ENCODE measurements around the gene BSCL2.

BSCL2 gene

GRCh38 chr11:62713343-62713742 is 6.1 kb upstream of the BSCL2 start:
- Histone ChIP-seq H3K4me1 (ENCODE audit: low read length) (peaks cover 71% of the 10 kb centered on the region), H3K4me2 (ENCODE audit: low read depth, low read length) (peak overlapping the region; percentile 19), H2AFZ (ENCODE audit: low read length) (no peak overlapping the region), H3K27ac (ENCODE audit: low read length) (peak overlapping the region; percentile 68), H3K4me3 (ENCODE audit: low read length) (no peak overlapping the region), H4K20me1 (ENCODE audit: insufficient read depth, low read length) (no peaks in the 10 kb centered on the region), H3F3A (ENCODE audit: insufficient read depth, low read length) (peaks cover 76% of the 10 kb centered on the region), H3K27me3 (replicated peaks; ENCODE audit: insufficient read depth, low read length) (no peaks in the 10 kb centered on the region), H3K9ac (ENCODE audit: low read length) (peak overlapping the region; percentile 5; the same call in 1 of the 2 replicates), H3K9me2 (replicated peaks; ENCODE audit: insufficient read depth, low read length) (no peaks in the 10 kb centered on the region), H3K9me3 (replicated peaks; ENCODE audit: insufficient read depth, low read length) (no peaks in the 10 kb centered on the region), H3K79me2 (ENCODE audit: low read length) (peaks cover 62% of the 10 kb centered on the region), H3K36me3 (replicated peaks; ENCODE audit: insufficient read depth, low read length) (peaks cover 15% of the 10 kb centered on the region)
- DNase-seq: peak; percentile 54
- TF ChIP-seq, protein P1, sequence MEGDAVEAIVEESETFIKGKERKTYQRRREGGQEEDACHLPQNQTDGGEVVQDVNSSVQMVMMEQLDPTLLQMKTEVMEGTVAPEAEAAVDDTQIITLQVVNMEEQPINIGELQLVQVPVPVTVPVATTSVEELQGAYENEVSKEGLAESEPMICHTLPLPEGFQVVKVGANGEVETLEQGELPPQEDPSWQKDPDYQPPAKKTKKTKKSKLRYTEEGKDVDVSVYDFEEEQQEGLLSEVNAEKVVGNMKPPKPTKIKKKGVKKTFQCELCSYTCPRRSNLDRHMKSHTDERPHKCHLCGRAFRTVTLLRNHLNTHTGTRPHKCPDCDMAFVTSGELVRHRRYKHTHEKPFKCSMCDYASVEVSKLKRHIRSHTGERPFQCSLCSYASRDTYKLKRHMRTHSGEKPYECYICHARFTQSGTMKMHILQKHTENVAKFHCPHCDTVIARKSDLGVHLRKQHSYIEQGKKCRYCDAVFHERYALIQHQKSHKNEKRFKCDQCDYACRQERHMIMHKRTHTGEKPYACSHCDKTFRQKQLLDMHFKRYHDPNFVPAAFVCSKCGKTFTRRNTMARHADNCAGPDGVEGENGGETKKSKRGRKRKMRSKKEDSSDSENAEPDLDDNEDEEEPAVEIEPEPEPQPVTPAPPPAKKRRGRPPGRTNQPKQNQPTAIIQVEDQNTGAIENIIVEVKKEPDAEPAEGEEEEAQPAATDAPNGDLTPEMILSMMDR (IDR thresholded peaks at IDR 0.05; ENCODE audit: low read length): peak; percentile 10; the same call in 1 of the 2 replicates
- no peak for TF ChIP-seq EZH2phosphoT487 (IDR thresholded peaks at IDR 0.05; ENCODE audit: low read length)

GRCh38 chr11:62712861-62713260 is 5.6 kb upstream of the BSCL2 start:
- H3K9me2 ChIP-seq (replicated peaks; ENCODE audit: insufficient read depth, low read length): no peaks in the 10 kb centered on the region
- H3K4me1 ChIP-seq (ENCODE audit: low read length): peaks cover 72% of the 10 kb centered on the region
- H3K27ac ChIP-seq (ENCODE audit: low read length): peak overlapping the region; percentile 68
- H3K36me3 ChIP-seq (replicated peaks; ENCODE audit: insufficient read depth, low read length): peaks cover 15% of the 10 kb centered on the region
- TF ChIP-seq, protein P1 (IDR thresholded peaks at IDR 0.05; ENCODE audit: low read length): no peak
- peaks cover 59% of the 10 kb centered on the region for H3K79me2 ChIP-seq (ENCODE audit: low read length)
- H3K4me3 ChIP-seq (ENCODE audit: low read length): no peak overlapping the region
- H3K9me3 ChIP-seq (replicated peaks; ENCODE audit: insufficient read depth, low read length): no peaks in the 10 kb centered on the region
- no peaks in the 10 kb centered on the region for H3K27me3 ChIP-seq (replicated peaks; ENCODE audit: insufficient read depth, low read length)
- H4K20me1 ChIP-seq (ENCODE audit: insufficient read depth, low read length): no peaks in the 10 kb centered on the region
- peak overlapping the region; percentile 19 for H3K4me2 ChIP-seq (ENCODE audit: low read depth, low read length)
- DNase-seq: peak; percentile 54
- peak overlapping the region; percentile 5; the same call in 1 of the 2 replicates for H3K9ac ChIP-seq (ENCODE audit: low read length)
- peaks cover 74% of the 10 kb centered on the region for H3F3A ChIP-seq (ENCODE audit: insufficient read depth, low read length)
- no peak overlapping the region for H2AFZ ChIP-seq (ENCODE audit: low read length)

GRCh38 chr11:62712276-62712812 is 5.1 kb upstream of the BSCL2 start:
- peaks cover 71% of the 10 kb centered on the region for H3F3A ChIP-seq (ENCODE audit: insufficient read depth, low read length)
- no peaks in the 10 kb centered on the region for H3K9me3 ChIP-seq (replicated peaks; ENCODE audit: insufficient read depth, low read length)
- no peaks in the 10 kb centered on the region for H3K27me3 ChIP-seq (replicated peaks; ENCODE audit: insufficient read depth, low read length)
- DNase-seq: no peak
- H3K36me3 ChIP-seq (replicated peaks; ENCODE audit: insufficient read depth, low read length): peaks cover 15% of the 10 kb centered on the region
- no peaks in the 10 kb centered on the region for H3K9me2 ChIP-seq (replicated peaks; ENCODE audit: insufficient read depth, low read length)
- H3K79me2 ChIP-seq (ENCODE audit: low read length): peaks cover 56% of the 10 kb centered on the region
- no peak for TF ChIP-seq EZH2phosphoT487 (IDR thresholded peaks at IDR 0.05; ENCODE audit: low read length)
- no peak for TF ChIP-seq EZH2 (optimal IDR thresholded peaks at IDR 0.05; ENCODE audit: low read depth, low read length)
- TF ChIP-seq, protein P1 (IDR thresholded peaks at IDR 0.05; ENCODE audit: low read length): no peak
- H4K20me1 ChIP-seq (ENCODE audit: insufficient read depth, low read length): no peaks in the 10 kb centered on the region
- H3K9ac ChIP-seq (ENCODE audit: low read length): no peak overlapping the region
- H3K27ac ChIP-seq (ENCODE audit: low read length): peak overlapping the region; percentile 68; the same call in 1 of the 2 replicates
- H3K4me2 ChIP-seq (ENCODE audit: low read depth, low read length): peak overlapping the region; percentile 19
- H3K4me3 ChIP-seq (ENCODE audit: low read length): no peak overlapping the region
- peaks cover 71% of the 10 kb centered on the region for H3K4me1 ChIP-seq (ENCODE audit: low read length)
- H2AFZ ChIP-seq (ENCODE audit: low read length): no peak overlapping the region

Data from MM.1S (cell line).